ENCODE results near the gene SMAP1. TPM values are rescaled to one million over a fixed set of nuclear protein-coding genes. Genes with fewer than 3 reads are reported as not detected.

The SMAP1 gene
- total RNA-seq, 4 donors from 2014 or later: 29.4 to 36.6 (median 35.8) TPM

GRCh38 chr6:70693887-70694286 is 26.2 kb downstream of the SMAP1 start:
- H3K27me3 ChIP-seq: no peaks in the 10 kb centered on the region
- H3K27ac ChIP-seq: no peak overlapping the region
- TF ChIP-seq, protein P1, sequence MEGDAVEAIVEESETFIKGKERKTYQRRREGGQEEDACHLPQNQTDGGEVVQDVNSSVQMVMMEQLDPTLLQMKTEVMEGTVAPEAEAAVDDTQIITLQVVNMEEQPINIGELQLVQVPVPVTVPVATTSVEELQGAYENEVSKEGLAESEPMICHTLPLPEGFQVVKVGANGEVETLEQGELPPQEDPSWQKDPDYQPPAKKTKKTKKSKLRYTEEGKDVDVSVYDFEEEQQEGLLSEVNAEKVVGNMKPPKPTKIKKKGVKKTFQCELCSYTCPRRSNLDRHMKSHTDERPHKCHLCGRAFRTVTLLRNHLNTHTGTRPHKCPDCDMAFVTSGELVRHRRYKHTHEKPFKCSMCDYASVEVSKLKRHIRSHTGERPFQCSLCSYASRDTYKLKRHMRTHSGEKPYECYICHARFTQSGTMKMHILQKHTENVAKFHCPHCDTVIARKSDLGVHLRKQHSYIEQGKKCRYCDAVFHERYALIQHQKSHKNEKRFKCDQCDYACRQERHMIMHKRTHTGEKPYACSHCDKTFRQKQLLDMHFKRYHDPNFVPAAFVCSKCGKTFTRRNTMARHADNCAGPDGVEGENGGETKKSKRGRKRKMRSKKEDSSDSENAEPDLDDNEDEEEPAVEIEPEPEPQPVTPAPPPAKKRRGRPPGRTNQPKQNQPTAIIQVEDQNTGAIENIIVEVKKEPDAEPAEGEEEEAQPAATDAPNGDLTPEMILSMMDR (IDR thresholded peaks at IDR 0.05 in 4 of 5, conservative IDR thresholded peaks at IDR 0.05 in 1 of 5): no peak
- TF ChIP-seq POLR2A (IDR thresholded peaks at IDR 0.05): no peak
- no peak for DNase-seq
- no peak overlapping the region for H3K4me3 ChIP-seq
- H3K36me3 ChIP-seq: no peaks in the 10 kb centered on the region
- intact Hi-C loops (cut with DNase I; ENCODE audit: low total_unique reads): no loop called here
- H3K9me3 ChIP-seq: no peaks in the 10 kb centered on the region
- H3K4me1 ChIP-seq: peaks cover 3 to 14% of the 10 kb centered on the region in 2 donors
- no peak for ATAC-seq
- in situ Hi-C loops (cut with MboI; ENCODE audit: low sequenced_read_pairs in 4 of 4): no loop called here

GRCh38 chr6:70694371-70694770 is 26.7 kb downstream of the SMAP1 start:
- TF ChIP-seq, protein P1 (IDR thresholded peaks at IDR 0.05 in 4 of 5, conservative IDR thresholded peaks at IDR 0.05 in 1 of 5): no peak
- no peak for TF ChIP-seq POLR2A (IDR thresholded peaks at IDR 0.05)
- ATAC-seq: no peak
- H3K27me3 ChIP-seq: no peaks in the 10 kb centered on the region
- H3K4me1 ChIP-seq: peaks cover 3 to 17% of the 10 kb centered on the region in 2 donors
- H3K4me3 ChIP-seq: no peak overlapping the region
- no peaks in the 10 kb centered on the region for H3K9me3 ChIP-seq
- in situ Hi-C loops (cut with MboI; ENCODE audit: low sequenced_read_pairs in 4 of 4): no loop called here
- H3K27ac ChIP-seq: no peak overlapping the region
- no peak for DNase-seq
- H3K36me3 ChIP-seq: no peaks in the 10 kb centered on the region
- intact Hi-C loops (cut with DNase I; ENCODE audit: low total_unique reads): no loop called here

DNA sequence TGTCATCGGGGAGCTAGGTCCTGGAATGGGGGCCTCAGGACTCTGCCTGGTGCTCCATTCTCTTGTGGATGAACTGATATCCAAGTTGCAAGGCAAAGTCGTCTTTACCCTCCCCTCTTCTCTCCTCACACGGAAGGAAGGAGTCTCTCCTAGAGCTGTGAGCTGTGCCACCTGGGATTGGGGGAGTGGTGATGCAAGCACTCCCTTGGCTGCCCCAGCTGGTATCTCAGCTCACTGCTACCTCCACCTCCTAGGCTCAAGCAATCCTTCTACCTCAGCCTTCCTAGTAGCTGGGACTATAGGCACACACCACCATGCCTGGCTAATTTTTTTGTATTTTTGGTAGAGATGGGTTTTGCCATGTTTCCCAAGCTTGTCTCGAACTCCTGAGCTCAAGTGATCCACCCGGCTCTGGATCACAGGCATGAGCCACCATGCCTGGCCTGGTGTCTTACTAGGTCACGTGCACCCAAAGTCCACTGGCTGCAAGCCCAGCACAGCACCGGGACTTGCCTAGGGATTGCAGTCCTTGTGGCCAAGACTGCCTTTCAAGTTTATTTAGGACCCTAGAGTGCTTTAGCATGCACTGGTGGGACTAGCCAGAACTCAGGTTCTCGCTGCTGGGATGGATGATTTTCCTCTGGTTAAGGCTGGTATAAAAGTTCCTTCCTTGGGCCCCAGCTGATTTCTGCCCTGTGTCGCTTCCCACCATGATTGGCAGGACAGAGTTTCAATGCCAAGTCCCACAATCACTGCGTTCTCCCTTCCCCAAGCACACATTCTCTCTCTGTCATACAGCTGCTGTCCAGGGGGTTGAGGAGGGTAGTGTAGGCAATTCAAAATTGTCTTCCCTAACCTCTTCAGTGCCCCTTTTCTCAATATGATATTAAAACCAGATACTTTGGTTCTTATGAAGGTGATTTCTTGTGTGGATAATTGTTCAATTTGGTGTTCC is 33.5 kb downstream of the SMAP1 start:
- Histone ChIP-seq H3K27ac (no peak overlapping the region), H3K27me3 (no peaks in the 10 kb centered on the region), H3K4me3 (no peak overlapping the region), H3K36me3 (no peaks in the 10 kb centered on the region), H3K9me3 (no peaks in the 10 kb centered on the region), H3K4me1 (peaks cover 13 to 19% of the 10 kb centered on the region in 2 donors)
- ATAC-seq (peak in 1 of 2 donors; percentile 51), DNase-seq (peak in 1 of 2 donors; percentile 44)
- TF ChIP-seq, protein P1 (IDR thresholded peaks at IDR 0.05 in 4 of 5, conservative IDR thresholded peaks at IDR 0.05 in 1 of 5): no peak
- no peak for TF ChIP-seq POLR2A (IDR thresholded peaks at IDR 0.05)
- intact Hi-C loops (cut with DNase I; ENCODE audit: low total_unique reads) (no loop called here), in situ Hi-C loops (cut with MboI; ENCODE audit: low sequenced_read_pairs in 4 of 4) (no loop called here)

GRCh38 chr6:70705772-70706171 is 38.1 kb downstream of the SMAP1 start:
- DNase-seq (no peak), ATAC-seq (no peak)
- Histone ChIP-seq H3K27ac (no peak overlapping the region), H3K27me3 (no peaks in the 10 kb centered on the region), H3K36me3 (no peaks in the 10 kb centered on the region), H3K9me3 (no peaks in the 10 kb centered on the region), H3K4me1 (peaks cover 10 to 16% of the 10 kb centered on the region in 2 donors), H3K4me3 (no peak overlapping the region)
- intact Hi-C loops (cut with DNase I; ENCODE audit: low total_unique reads) (loop anchor here (1.0 to 5.0 kb wide), 2 partner anchors 179 to 252 kb away; partner anchors contain the start of gene B3GAT2), in situ Hi-C loops (cut with MboI; ENCODE audit: low sequenced_read_pairs in 4 of 4) (loop anchor here (5.0 kb wide), 1 partner anchor 182 kb away; no protein-coding TSS in a partner anchor)
- TF ChIP-seq, protein P1 (IDR thresholded peaks at IDR 0.05 in 4 of 5, conservative IDR thresholded peaks at IDR 0.05 in 1 of 5): no peak
- no peak for TF ChIP-seq POLR2A (IDR thresholded peaks at IDR 0.05)
